H9 (cell line): Measurements from ENCODE around the gene KLHL13. TPM values are rescaled to one million over a fixed set of nuclear protein-coding genes. Genes with fewer than 3 reads are reported as not detected.

ENCODE experiments used
- DNase-seq: peaks from one replicate; pipeline ENCODE4 v3.0.0-alpha.2; 2017
- H2AFZ ChIP-seq: one replicate; pipeline ENCODE4 v1.6.1; 2013; ENCODE audit warnings: mild to moderate bottlenecking, low read length, control low read depth, moderate library complexity
- H2AK5ac ChIP-seq: 2 replicates; pipeline ENCODE4 v1.6.1; 2013; ENCODE audit warnings: low read length, control low read depth, mixed read lengths; ENCODE audit not compliant: insufficient read length
- H2BK120ac ChIP-seq: one replicate; pipeline ENCODE4 v1.6.1; 2013; ENCODE audit warnings: low read depth, mild to moderate bottlenecking, low read length, control low read depth, inconsistent platforms; ENCODE audit not compliant: poor library complexity, severe bottlenecking
- H2BK12ac ChIP-seq: 2 replicates; pipeline ENCODE4 v1.6.1; 2013; ENCODE audit warnings: low read length, control low read depth, mixed read lengths, low read depth; ENCODE audit not compliant: insufficient read length
- H2BK15ac ChIP-seq: 2 replicates; pipeline ENCODE4 v1.6.1; 2013; ENCODE audit warnings: low read depth, low read length, control low read depth
- H2BK20ac ChIP-seq: one replicate; pipeline ENCODE4 v1.6.1; 2013; ENCODE audit warnings: low read depth, mild to moderate bottlenecking, low read length, control low read depth, inconsistent platforms; ENCODE audit not compliant: poor library complexity, severe bottlenecking
- H2BK5ac ChIP-seq: 2 replicates; pipeline ENCODE4 v1.6.1; 2013; ENCODE audit warnings: low read length, control low read depth, mixed read lengths; ENCODE audit not compliant: insufficient read length
- H3K14ac ChIP-seq: 2 replicates; pipeline ENCODE4 v1.6.1; 2013; ENCODE audit warnings: low read length, control low read depth; ENCODE audit not compliant: insufficient read depth
- H3K18ac ChIP-seq: 2 replicates; pipeline ENCODE4 v1.6.1; 2013; ENCODE audit warnings: low read depth, mild to moderate bottlenecking, mixed read lengths, low read length, control low read depth; ENCODE audit not compliant: insufficient read length
- H3K23ac ChIP-seq: 2 replicates; pipeline ENCODE4 v1.6.1; 2013; ENCODE audit warnings: low read length, control low read depth, mixed read lengths, low read depth; ENCODE audit not compliant: insufficient read length
- H3K23me2 ChIP-seq: 2 replicates; pipeline ENCODE4 v1.6.1; 2013; ENCODE audit warnings: low read depth, mild to moderate bottlenecking, mixed read lengths, low read length, control low read depth; ENCODE audit not compliant: insufficient read length, poor library complexity, severe bottlenecking
- H3K27ac ChIP-seq: 2 replicates; pipeline ENCODE4 v1.5.1; 2013; ENCODE audit warnings: low read length, control low read depth, mixed read lengths, low read depth; ENCODE audit not compliant: insufficient read length
- H3K27me3 ChIP-seq: 2 replicates; pipeline ENCODE4 v1.6.1; 2013; ENCODE audit warnings: low read length, control low read depth, inconsistent platforms; ENCODE audit not compliant: insufficient read depth
- H3K4ac ChIP-seq: 2 replicates; pipeline ENCODE4 v1.6.1; 2013; ENCODE audit warnings: low read depth, mild to moderate bottlenecking, control low read depth, inconsistent platforms, low read length, moderate library complexity
- H3K4me1 ChIP-seq: 2 replicates; pipeline ENCODE4 v1.6.1; 2013; ENCODE audit warnings: low read length, control low read depth, inconsistent platforms; ENCODE audit not compliant: insufficient read depth
- H3K4me2 ChIP-seq: 2 replicates; pipeline ENCODE4 v1.6.1; 2013; ENCODE audit warnings: low read length, control low read depth, mixed read lengths; ENCODE audit not compliant: insufficient read length, insufficient read depth
- H3K56ac ChIP-seq: 2 replicates; pipeline ENCODE4 v1.6.1; 2013; ENCODE audit warnings: low read depth, mild to moderate bottlenecking, mixed read lengths, low read length, control low read depth; ENCODE audit not compliant: insufficient read length
- H3K79me1 ChIP-seq: 2 replicates; pipeline ENCODE4 v1.6.1; 2013; ENCODE audit warnings: low read depth, mild to moderate bottlenecking, moderate library complexity, low read length, control low read depth, inconsistent platforms; ENCODE audit not compliant: insufficient read depth, poor library complexity, severe bottlenecking
- H3K79me2 ChIP-seq: 2 replicates; pipeline ENCODE4 v1.6.1; 2013; ENCODE audit warnings: low read length, control low read depth, inconsistent platforms; ENCODE audit not compliant: insufficient read depth
- H3K9ac ChIP-seq: 2 replicates; pipeline ENCODE4 v1.6.1; 2013; ENCODE audit warnings: low read length, control low read depth, mixed read lengths; ENCODE audit not compliant: insufficient read length; ENCODE audit errors: extremely low read depth
- H3K9me3 ChIP-seq: one replicate; pipeline ENCODE4 v1.6.1; 2013; ENCODE audit warnings: low read depth, low read length, inconsistent platforms; ENCODE audit not compliant: control insufficient read depth
- H3T11ph ChIP-seq: one replicate; pipeline ENCODE4 v1.6.1; 2013; ENCODE audit warnings: mild to moderate bottlenecking, low read length, control low read depth, inconsistent platforms
- H4K20me1 ChIP-seq: one replicate; pipeline ENCODE4 v1.6.1; 2013; ENCODE audit not compliant: control insufficient read depth, insufficient read length, insufficient read depth
- H4K5ac ChIP-seq: 2 replicates; pipeline ENCODE4 v1.6.1; 2013; ENCODE audit warnings: low read depth, mild to moderate bottlenecking, mixed read lengths, low read length, control low read depth; ENCODE audit not compliant: insufficient read length
- H4K8ac ChIP-seq: replicated peaks from 2 replicates; pipeline ENCODE4 v1.6.1; 2013; ENCODE audit warnings: low read length, control low read depth, mixed read lengths, low read depth; ENCODE audit not compliant: insufficient read length
- H4K91ac ChIP-seq: 2 replicates; pipeline ENCODE4 v1.6.1; 2013; ENCODE audit warnings: low read depth, mild to moderate bottlenecking, moderate library complexity, mixed read lengths, low read length, control low read depth; ENCODE audit not compliant: insufficient read length
- H3K27ac Mint-ChIP-seq, 3 experiments: 2 replicates in 2 of 3; 3 replicates in 1 of 3; pipeline ENCODE4 v1.8.0; 2020 to 2021; ENCODE audit warnings: mixed read lengths in 3 of 3, mild to moderate bottlenecking in 1 of 3, moderate library complexity in 1 of 3
- H3K27me3 Mint-ChIP-seq: 2 replicates; pipeline ENCODE4 v1.8.0; 2021; ENCODE audit warnings: low read depth, mild to moderate bottlenecking, moderate library complexity, mixed read lengths
- H3K36me3 Mint-ChIP-seq, 3 experiments: 2 replicates in 2 of 3; 3 replicates in 1 of 3; pipeline ENCODE4 v1.8.0; 2020 to 2021; ENCODE audit warnings: low read depth in 3 of 3, mixed read lengths in 3 of 3; ENCODE audit not compliant: insufficient read depth in 1 of 3
- H3K4me1 Mint-ChIP-seq, 2 experiments: 2 replicates each; pipeline ENCODE4 v1.8.0; 2020; ENCODE audit warnings: mixed read lengths in 2 of 2
- H3K4me3 Mint-ChIP-seq, 2 experiments: 2 replicates in 1 of 2; 3 replicates in 1 of 2; pipeline ENCODE4 v1.8.0; 2020 to 2021; ENCODE audit warnings: mild to moderate bottlenecking in 2 of 2, mixed read lengths in 2 of 2, moderate library complexity in 1 of 2
- H3K9me3 Mint-ChIP-seq, 2 experiments: 2 replicates in 1 of 2; 3 replicates in 1 of 2; pipeline ENCODE4 v1.8.0; 2020; ENCODE audit warnings: mild to moderate bottlenecking in 2 of 2, mixed read lengths in 2 of 2, moderate library complexity in 1 of 2
- CTCF ChIP-seq: fragments of 200-600 bp; sonication (generic); conservative IDR thresholded peaks from 3 replicates; pipeline ENCODE4 v1.8.0; 2021; ENCODE audit warnings: antibody characterized with exemption, mild to moderate bottlenecking
- WGBS: extraction: QIAGEN DNeasy Blood & Tissue Kit; methylation state at CpG from one replicate; pipeline ENCODE4 v1.1.7; 2013; ENCODE audit warnings: missing lambda C conversion rate, low lambda C conversion rate, mixed read lengths; ENCODE audit not compliant: insufficient read length; ENCODE audit errors: extremely low coverage; 5-methylcytosine and 5-hydroxymethylcytosine counted together
- total RNA-seq: library from RNA; stranded (reverse); gene quantifications from 2 replicates; pipeline ENCODE4 v1.2.1, GENCODE V29; 2021

Gene KLHL13
- total RNA-seq, 1 experiment from 2014 or later: 4.1 TPM

- no peak overlapping the region for H3K4me2 ChIP-seq
- H2BK120ac ChIP-seq: no peak overlapping the region
- H2BK5ac ChIP-seq: no peak overlapping the region
- H4K91ac ChIP-seq: no peak overlapping the region
- H3K36me3 Mint-ChIP-seq: no peaks in the 10 kb centered on the region; a peak in 1 of 7 replicates
- H3K23me2 ChIP-seq: no peaks in the 10 kb centered on the region
- no peaks in the 10 kb centered on the region for H4K20me1 ChIP-seq
- H3K27me3 Mint-ChIP-seq: no peaks in the 10 kb centered on the region
- H3K18ac ChIP-seq: no peak overlapping the region
- no peaks in the 10 kb centered on the region for H3K4me1 Mint-ChIP-seq
- H4K8ac ChIP-seq: no peak overlapping the region
- no peaks in the 10 kb centered on the region for H3K79me1 ChIP-seq
- H3K27ac ChIP-seq: no peak overlapping the region
- no peak overlapping the region for H2BK12ac ChIP-seq
- H3K9me3 Mint-ChIP-seq: peaks cover 3 to 52% of the 10 kb centered on the region in 2 experiments
- TF ChIP-seq CTCF: no peak
- no peak overlapping the region for H2AK5ac ChIP-seq
- H3K27me3 ChIP-seq: no peaks in the 10 kb centered on the region
- H3K56ac ChIP-seq: no peak overlapping the region
- H2AFZ ChIP-seq: no peak overlapping the region
- no CpG with 5 or more reads among the region's 3 CpGs for WGBS
- H3K4me1 ChIP-seq: no peaks in the 10 kb centered on the region
- no peak overlapping the region for H2BK15ac ChIP-seq
- no peak overlapping the region for H3K9ac ChIP-seq
- no peak overlapping the region for H3K14ac ChIP-seq
- H3T11ph ChIP-seq: no peak overlapping the region
- no peak overlapping the region for H4K5ac ChIP-seq
- H3K79me2 ChIP-seq: no peaks in the 10 kb centered on the region
- no peak overlapping the region for H2BK20ac ChIP-seq
- H3K23ac ChIP-seq: no peak overlapping the region
- no peak overlapping the region for H3K27ac Mint-ChIP-seq
- peaks cover 24% of the 10 kb centered on the region for H3K9me3 ChIP-seq
- H3K4me3 Mint-ChIP-seq: no peak overlapping the region
- no peak for DNase-seq
- no peak overlapping the region for H3K4ac ChIP-seq
Measured at GRCh38 chrX:118143578-118143977, 27.0 kb upstream of the KLHL13 start.
